Hematopoietic multipotent progenitor cell treated with erythropoietin and hydrocortisone succinate and interleukin-3 and kit ligand, for 15 days (in vitro differentiated cells): Measurements from ENCODE around the gene HMGA1.
"Not testable (repeated sequence)": the region's sequence is repeated elsewhere in the genome, so short reads cannot be mapped to it uniquely, and the experiment has no call there.

ENCODE experiments used
- DNase-seq: peaks from one replicate; pipeline ENCODE4 v3.0.0-alpha.2; 2015; ENCODE audit warnings: low spot score

HMGA1 gene

GRCh38 chr6:34260576-34261267 is 24.0 kb downstream of the HMGA1 start:
- no peak for DNase-seq

GRCh38 chr6:34263484-34263883 is 26.8 kb downstream of the HMGA1 start:
- DNase-seq = not testable (repeated sequence)

GRCh38 chr6:34267746-34268145 is 31.1 kb downstream of the HMGA1 start:
- DNase-seq = no peak

- not testable (repeated sequence) for DNase-seq
These were observed 32.5 kb downstream of the HMGA1 start for GRCh38 chr6:34269132-34269531.

GRCh38 chr6:34269658-34270341 is 33.1 kb downstream of the HMGA1 start:
- DNase-seq = not testable (repeated sequence)

- DNase-seq = no peak
These were observed 35.6 kb downstream of the HMGA1 start for GRCh38 chr6:34272013-34272926.

GRCh38 chr6:34273242-34273805 is 36.7 kb downstream of the HMGA1 start:
- DNase-seq = peak; percentile 54

- DNase-seq = no peak
These were observed 37.5 kb downstream of the HMGA1 start for GRCh38 chr6:34274129-34274528.

GRCh38 chr6:34275128-34275804 is 38.6 kb downstream of the HMGA1 start:
- no peak for DNase-seq

- DNase-seq = no peak
These were observed 39.5 kb downstream of the HMGA1 start for GRCh38 chr6:34276191-34276590.

GRCh38 chr6:34276881-34277762 is 40.4 kb downstream of the HMGA1 start:
- no peak for DNase-seq

GRCh38 chr6:34277763-34278112 is 41.1 kb downstream of the HMGA1 start:
- no peak for DNase-seq

GRCh38 chr6:34278833-34279232 is 42.2 kb downstream of the HMGA1 start:
- DNase-seq = no peak

- no peak for DNase-seq
These were observed 43.5 kb downstream of the HMGA1 start for GRCh38 chr6:34280216-34280615.

- DNase-seq = no peak
These were observed 45.1 kb downstream of the HMGA1 start for GRCh38 chr6:34281702-34282334.

GRCh38 chr6:34284563-34285447 is 48.1 kb downstream of the HMGA1 start:
- no peak for DNase-seq

- DNase-seq = no peak
These were observed 48.9 kb downstream of the HMGA1 start for GRCh38 chr6:34285448-34286164.

- no peak for DNase-seq
These were observed 51.9 kb downstream of the HMGA1 start for GRCh38 chr6:34288581-34288980.

- no peak for DNase-seq
These were observed 52.5 kb downstream of the HMGA1 start for GRCh38 chr6:34289137-34289536.
